Astrocyte (in vitro differentiated cells and primary cell): ENCODE data around the gene NRIP1.

Experiments used
- EZH2 ChIP-seq: IDR thresholded peaks from 2 replicates; pipeline ENCODE4 v1.6.1; 2012; ENCODE audit warnings: mild to moderate bottlenecking, low read length, inconsistent platforms; ENCODE audit not compliant: insufficient read depth
- TF ChIP-seq, protein P1 (sequence below): IDR thresholded peaks from 2 replicates; pipeline ENCODE4 v1.5.1; 2011; ENCODE audit warnings: low read depth, mild to moderate bottlenecking, inconsistent platforms, low read length, moderate library complexity; ENCODE audit not compliant: insufficient read depth

DNA sequence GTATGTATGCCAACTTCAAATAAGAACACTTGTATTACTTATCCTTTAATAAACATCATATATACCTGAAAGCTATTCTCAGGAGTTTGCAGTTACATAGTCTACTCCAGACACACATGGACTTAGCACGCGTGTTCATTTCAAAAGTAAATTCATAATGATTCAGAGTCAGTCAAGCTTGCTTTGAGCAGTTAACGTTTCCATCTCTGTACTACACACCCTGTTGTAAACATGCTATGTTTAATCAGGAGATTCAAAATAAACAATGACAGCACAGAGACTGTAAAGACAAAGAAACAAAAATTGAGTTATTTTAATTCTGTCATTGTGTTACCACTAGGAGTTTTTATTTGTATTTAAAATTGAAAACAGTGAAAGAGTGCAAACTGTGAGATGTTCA, 119.6 kb downstream of the NRIP1 start:
- TF ChIP-seq, protein P1, sequence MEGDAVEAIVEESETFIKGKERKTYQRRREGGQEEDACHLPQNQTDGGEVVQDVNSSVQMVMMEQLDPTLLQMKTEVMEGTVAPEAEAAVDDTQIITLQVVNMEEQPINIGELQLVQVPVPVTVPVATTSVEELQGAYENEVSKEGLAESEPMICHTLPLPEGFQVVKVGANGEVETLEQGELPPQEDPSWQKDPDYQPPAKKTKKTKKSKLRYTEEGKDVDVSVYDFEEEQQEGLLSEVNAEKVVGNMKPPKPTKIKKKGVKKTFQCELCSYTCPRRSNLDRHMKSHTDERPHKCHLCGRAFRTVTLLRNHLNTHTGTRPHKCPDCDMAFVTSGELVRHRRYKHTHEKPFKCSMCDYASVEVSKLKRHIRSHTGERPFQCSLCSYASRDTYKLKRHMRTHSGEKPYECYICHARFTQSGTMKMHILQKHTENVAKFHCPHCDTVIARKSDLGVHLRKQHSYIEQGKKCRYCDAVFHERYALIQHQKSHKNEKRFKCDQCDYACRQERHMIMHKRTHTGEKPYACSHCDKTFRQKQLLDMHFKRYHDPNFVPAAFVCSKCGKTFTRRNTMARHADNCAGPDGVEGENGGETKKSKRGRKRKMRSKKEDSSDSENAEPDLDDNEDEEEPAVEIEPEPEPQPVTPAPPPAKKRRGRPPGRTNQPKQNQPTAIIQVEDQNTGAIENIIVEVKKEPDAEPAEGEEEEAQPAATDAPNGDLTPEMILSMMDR = no peak
- TF ChIP-seq EZH2 = no peak
